ENCODE results near the gene SLITRK5.

- TF ChIP-seq CTCF (IDR thresholded peaks at IDR 0.05; ENCODE audit: low read depth, low read length) (no peak), EZH2phosphoT487 (IDR thresholded peaks at IDR 0.05; ENCODE audit: low read depth) (no peak)
Observed at GRCh38 chr13:87684850-87685742, 13.9 kb downstream of the SLITRK5 start.

Measured in OCI-LY3 (cell line).